Measurements from ENCODE around the gene MRPL33.

- no peak for TF ChIP-seq GATA2 (IDR thresholded peaks at IDR 0.05; ENCODE audit: low read depth, low read length)
- no peak for TF ChIP-seq GATA3 (IDR thresholded peaks at IDR 0.05; ENCODE audit: low read depth, low read length)
Measured at GRCh38 chr2:27724905-27725701, 46.4 kb upstream of the MRPL33 start.
